Lower leg skin (tissue), 3 donors: ENCODE measurements around the gene RFX5.

Experiments
- CTCF ChIP-seq, 3 donors: fragments of 450-650 bp; IDR thresholded peaks; one replicate each; pipeline ENCODE4 v1.5.1; 2016; ENCODE audit warnings: antibody characterized with exemption in 3 of 3, mild to moderate bottlenecking in 3 of 3, moderate library complexity in 2 of 3
- POLR2A ChIP-seq, 2 donors: fragments of 450-650 bp; IDR thresholded peaks; one replicate each; pipeline ENCODE4 v1.6.1; 2016 to 2017; ENCODE audit warnings: antibody characterized with exemption in 2 of 2, mild to moderate bottlenecking in 1 of 2, moderate library complexity in 1 of 2

GRCh38 chr1:151386002-151386401 is 39.0 kb upstream of the RFX5 start:
- TF ChIP-seq POLR2A (IDR thresholded peaks at IDR 0.05) (no peak), CTCF (IDR thresholded peaks at IDR 0.05) (no peak)
